Prostate gland (tissue), 2 donors: Measurements from ENCODE around the gene C1orf94.

Source experiments
- POLR2A ChIP-seq: fragments of 450-650 bp; IDR thresholded peaks from one replicate; pipeline ENCODE4 v1.6.1; 2016; ENCODE audit warnings: antibody characterized with exemption, mild to moderate bottlenecking
- TF ChIP-seq, protein P1 (sequence below), 4 experiments: fragments of 200-600 bp in 2 of 4; fragments of 450-650 bp in 2 of 4; sonication (generic) in 2 of 4; IDR thresholded peaks; 1 replicate in 3 of 4; 2 replicates in 1 of 4; pipeline ENCODE4 v1.5.1; 2016 to 2019; ENCODE audit warnings: antibody characterized with exemption in 4 of 4, mild to moderate bottlenecking in 2 of 4, moderate library complexity in 2 of 4

GRCh38 chr1:34153246-34153645, 23.5 kb upstream of the C1orf94 start:
- TF ChIP-seq, protein P1, sequence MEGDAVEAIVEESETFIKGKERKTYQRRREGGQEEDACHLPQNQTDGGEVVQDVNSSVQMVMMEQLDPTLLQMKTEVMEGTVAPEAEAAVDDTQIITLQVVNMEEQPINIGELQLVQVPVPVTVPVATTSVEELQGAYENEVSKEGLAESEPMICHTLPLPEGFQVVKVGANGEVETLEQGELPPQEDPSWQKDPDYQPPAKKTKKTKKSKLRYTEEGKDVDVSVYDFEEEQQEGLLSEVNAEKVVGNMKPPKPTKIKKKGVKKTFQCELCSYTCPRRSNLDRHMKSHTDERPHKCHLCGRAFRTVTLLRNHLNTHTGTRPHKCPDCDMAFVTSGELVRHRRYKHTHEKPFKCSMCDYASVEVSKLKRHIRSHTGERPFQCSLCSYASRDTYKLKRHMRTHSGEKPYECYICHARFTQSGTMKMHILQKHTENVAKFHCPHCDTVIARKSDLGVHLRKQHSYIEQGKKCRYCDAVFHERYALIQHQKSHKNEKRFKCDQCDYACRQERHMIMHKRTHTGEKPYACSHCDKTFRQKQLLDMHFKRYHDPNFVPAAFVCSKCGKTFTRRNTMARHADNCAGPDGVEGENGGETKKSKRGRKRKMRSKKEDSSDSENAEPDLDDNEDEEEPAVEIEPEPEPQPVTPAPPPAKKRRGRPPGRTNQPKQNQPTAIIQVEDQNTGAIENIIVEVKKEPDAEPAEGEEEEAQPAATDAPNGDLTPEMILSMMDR (IDR thresholded peaks at IDR 0.05): no peak
- TF ChIP-seq POLR2A: no peak
